Activated CD4-positive, alpha-beta T cell treated with anti-CD3 and anti-CD28 coated beads, Interleukin-2, amount 10 ng/mL, durations not matched to agents 24 days and 14 days (primary cell): ENCODE data around the gene TEX13A. TPM values are rescaled to one million over a fixed set of nuclear protein-coding genes. Genes with fewer than 3 reads are reported as not detected.
"Not testable (repeated sequence)": the region's sequence is repeated elsewhere in the genome, so short reads cannot be mapped to it uniquely, and the experiment has no call there.

Experiments used
- DNase-seq: peaks from one replicate; pipeline ENCODE4 v3.0.0; 2022
- H3K27ac Mint-ChIP-seq: one replicate; pipeline ENCODE4 v1.8.0; 2022; ENCODE audit warnings: mild to moderate bottlenecking, mixed read lengths
- H3K27me3 Mint-ChIP-seq: one replicate; pipeline ENCODE4 v1.8.0; 2022; ENCODE audit warnings: mixed read lengths
- H3K36me3 Mint-ChIP-seq: one replicate; pipeline ENCODE4 v1.8.0; 2022; ENCODE audit warnings: low read depth, mild to moderate bottlenecking, mixed read lengths
- H3K4me1 Mint-ChIP-seq: one replicate; pipeline ENCODE4 v1.8.0; 2021; ENCODE audit warnings: mixed read lengths
- H3K4me3 Mint-ChIP-seq: one replicate; pipeline ENCODE4 v1.8.0; 2022; ENCODE audit warnings: mild to moderate bottlenecking, moderate library complexity, mixed read lengths
- H3K9me3 Mint-ChIP-seq: one replicate; pipeline ENCODE4 v1.8.0; 2021; ENCODE audit warnings: mixed read lengths
- intact Hi-C: fragments of 100-400 bp; cut with micrococcal nuclease; formaldehyde crosslinking; loops from one replicate; pipeline ENCODE4 v1.15.1; 2023
- total RNA-seq: library from RNA; stranded (reverse); gene quantifications from 2 replicates; pipeline ENCODE4 v1.2.3, GENCODE V29; 2022

The TEX13A gene, protein sequence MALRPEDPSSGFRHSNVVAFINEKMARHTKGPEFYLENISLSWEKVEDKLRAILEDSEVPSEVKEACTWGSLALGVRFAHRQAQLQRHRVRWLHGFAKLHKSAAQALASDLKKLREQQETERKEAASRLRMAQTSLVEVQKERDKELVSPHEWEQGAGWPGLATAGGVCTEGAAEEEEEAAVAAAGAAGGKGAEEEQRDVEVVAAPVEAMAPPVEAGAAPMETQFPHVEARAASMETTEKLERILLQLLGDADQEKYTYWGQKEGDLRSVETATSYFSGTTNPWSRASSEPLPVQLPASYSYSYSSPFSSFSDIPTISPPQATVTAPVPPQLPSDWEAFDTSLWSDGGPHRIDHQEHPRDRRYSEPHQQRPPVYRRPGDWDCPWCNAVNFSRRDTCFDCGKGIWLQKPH
- total RNA-seq, result not detected in 2 replicates

DNA sequence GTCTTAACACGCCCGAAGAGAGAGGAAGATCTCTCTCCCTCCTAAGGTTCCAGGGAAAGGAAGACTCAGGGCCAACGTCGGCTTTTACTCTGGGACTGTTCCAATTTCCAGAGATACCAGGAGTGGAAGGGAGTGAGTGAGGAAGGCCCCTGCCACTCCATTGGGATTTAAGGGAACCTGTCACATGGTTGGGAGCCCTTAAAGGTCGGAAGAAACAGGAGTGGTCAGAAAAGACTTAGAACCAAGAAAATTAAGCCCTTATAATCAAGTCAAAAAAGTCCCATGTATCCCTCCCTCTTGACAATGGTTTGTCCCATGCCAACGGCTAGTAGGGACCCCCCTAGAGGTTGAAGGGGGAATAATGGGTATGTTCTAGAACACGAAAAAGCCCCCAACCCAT is at the start of gene TEX13A:
TEX13A (minus strand) TSS at position 59 of the 400 bp plus-strand sequence. CDS start 297 bp downstream, outside the sequence.
- H3K27ac Mint-ChIP-seq, result no peak within 1 kb of the TSS
- no peaks in the 10 kb centered on the region for H3K4me1 Mint-ChIP-seq
- H3K36me3 Mint-ChIP-seq, result no peaks in the 10 kb centered on the region
- H3K4me3 Mint-ChIP-seq, result no peak within 1 kb of the TSS
- intact Hi-C loops, result no loop called here
- DNase-seq, result no peak
- no peaks in the 10 kb centered on the region for H3K27me3 Mint-ChIP-seq
- no peaks in the 10 kb centered on the region for H3K9me3 Mint-ChIP-seq

DNA sequence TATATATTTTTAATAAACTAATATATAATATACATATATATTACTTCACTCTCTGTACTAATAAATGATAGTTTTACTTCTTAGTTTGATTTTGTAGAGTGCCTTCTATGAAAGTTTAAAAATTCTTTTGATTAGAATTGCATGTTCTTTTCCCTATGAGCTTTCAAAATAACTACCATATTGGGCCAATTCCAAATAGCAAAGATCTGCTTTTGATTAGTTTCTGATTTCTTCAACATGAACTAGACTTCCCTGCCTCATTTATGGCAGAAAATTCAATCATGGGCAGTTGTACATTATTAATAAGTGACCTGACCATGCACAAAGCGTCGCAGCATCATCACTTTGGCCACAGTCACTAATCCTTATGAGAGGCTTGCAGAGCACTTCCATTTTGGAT is 48.9 kb upstream of the TEX13A start:
- no peaks in the 10 kb centered on the region for H3K36me3 Mint-ChIP-seq
- no peak overlapping the region for H3K4me3 Mint-ChIP-seq
- H3K27ac Mint-ChIP-seq, result no peak overlapping the region
- no peaks in the 10 kb centered on the region for H3K4me1 Mint-ChIP-seq
- intact Hi-C loops, result no loop called here
- H3K27me3 Mint-ChIP-seq, result no peaks in the 10 kb centered on the region
- no peaks in the 10 kb centered on the region for H3K9me3 Mint-ChIP-seq
- no peak for DNase-seq

DNA sequence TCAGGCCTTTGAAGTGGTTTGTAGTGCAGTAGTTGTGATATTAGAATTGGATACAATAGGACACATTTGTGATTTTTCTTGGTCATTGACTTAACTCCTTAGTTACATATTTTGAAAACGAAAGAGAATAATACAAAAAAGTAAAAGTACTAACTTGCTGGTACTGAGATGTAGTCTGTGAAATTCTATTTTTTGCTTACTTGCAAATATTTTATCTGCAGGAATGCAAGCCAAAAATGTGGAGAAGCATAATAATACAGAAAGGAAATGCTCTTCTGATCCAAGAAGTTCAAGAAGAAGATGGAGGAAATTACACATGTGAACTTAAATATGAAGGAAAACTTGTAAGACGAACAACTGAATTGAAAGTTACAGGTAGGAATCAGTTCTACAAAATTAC is 46.7 kb upstream of the TEX13A start:
- Mint-ChIP-seq H3K4me3 (no peak overlapping the region), H3K27me3 (no peaks in the 10 kb centered on the region), H3K4me1 (no peaks in the 10 kb centered on the region), H3K9me3 (no peaks in the 10 kb centered on the region), H3K27ac (no peak overlapping the region), H3K36me3 (no peaks in the 10 kb centered on the region)
- DNase-seq, result no peak
- intact Hi-C loops, result no loop called here

DNA sequence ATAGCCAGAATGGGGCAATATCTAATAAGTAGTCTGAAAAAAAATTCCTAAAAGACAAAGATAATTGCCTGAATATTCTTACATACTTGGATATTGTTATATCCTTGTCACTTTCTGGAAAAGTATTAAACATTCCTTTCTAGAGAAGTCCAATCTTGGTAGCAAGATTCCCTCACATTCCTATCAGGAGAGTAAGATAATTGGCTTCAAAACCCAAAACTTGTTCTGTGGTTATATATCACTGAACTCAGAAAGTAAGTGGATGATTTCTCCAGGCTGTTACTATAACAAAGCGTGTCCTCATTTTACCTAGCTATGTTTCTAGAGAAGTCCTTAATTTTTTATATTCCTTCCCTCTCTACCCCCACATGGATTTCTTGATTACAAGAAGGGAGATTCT is 46.0 kb upstream of the TEX13A start:
- no peak for DNase-seq
- no peak overlapping the region for H3K27ac Mint-ChIP-seq
- intact Hi-C loops, result no loop called here
- no peaks in the 10 kb centered on the region for H3K27me3 Mint-ChIP-seq
- no peaks in the 10 kb centered on the region for H3K4me1 Mint-ChIP-seq
- H3K36me3 Mint-ChIP-seq, result no peaks in the 10 kb centered on the region
- H3K9me3 Mint-ChIP-seq, result no peaks in the 10 kb centered on the region
- no peak overlapping the region for H3K4me3 Mint-ChIP-seq

DNA sequence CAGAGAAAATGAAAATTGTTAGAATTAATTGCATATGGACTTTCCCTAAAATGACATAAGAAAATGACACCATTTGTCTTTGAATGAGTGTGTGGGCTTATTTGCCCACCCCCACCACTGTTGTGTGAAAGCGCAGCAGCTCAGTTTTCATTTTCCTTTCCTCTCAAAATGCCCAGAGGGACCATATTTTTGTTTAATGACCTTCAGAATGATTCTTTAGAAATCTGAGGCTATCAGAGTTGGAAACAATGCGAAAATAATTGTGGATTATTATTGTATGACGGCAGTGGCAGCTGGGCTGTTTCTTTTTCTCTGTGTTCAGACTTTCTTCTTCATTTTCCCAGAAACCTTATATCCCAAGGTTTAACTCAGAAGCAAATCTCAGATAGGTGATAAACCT is 44.6 kb upstream of the TEX13A start:
- Mint-ChIP-seq H3K36me3 (no peaks in the 10 kb centered on the region), H3K27ac (no peak overlapping the region), H3K4me1 (no peaks in the 10 kb centered on the region), H3K9me3 (no peaks in the 10 kb centered on the region), H3K27me3 (no peaks in the 10 kb centered on the region), H3K4me3 (no peak overlapping the region)
- DNase-seq, result no peak
- intact Hi-C loops, result no loop called here

DNA sequence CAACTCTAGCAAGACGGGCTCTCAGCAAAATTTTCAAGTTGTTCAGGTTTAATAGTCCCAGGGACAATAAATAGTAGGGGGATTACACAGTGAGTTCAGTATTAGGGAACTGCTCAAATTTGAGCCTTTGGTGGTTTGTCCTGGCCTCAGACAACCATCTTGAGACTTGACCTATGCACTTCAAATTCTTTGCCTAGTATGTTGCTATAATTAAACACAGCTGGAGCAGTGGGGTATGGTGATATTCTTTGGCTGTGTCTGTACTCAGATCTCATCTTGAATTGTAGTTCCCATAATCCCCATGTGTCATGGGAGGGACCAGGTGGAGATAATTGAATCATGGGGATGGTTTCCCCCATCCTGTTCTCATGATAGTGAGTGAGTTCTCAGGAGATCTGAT is 43.3 kb upstream of the TEX13A start:
- Mint-ChIP-seq H3K36me3 (no peaks in the 10 kb centered on the region), H3K27me3 (no peaks in the 10 kb centered on the region), H3K27ac (no peak overlapping the region), H3K9me3 (no peaks in the 10 kb centered on the region), H3K4me1 (no peaks in the 10 kb centered on the region), H3K4me3 (no peak overlapping the region)
- no peak for DNase-seq
- intact Hi-C loops, result no loop called here

DNA sequence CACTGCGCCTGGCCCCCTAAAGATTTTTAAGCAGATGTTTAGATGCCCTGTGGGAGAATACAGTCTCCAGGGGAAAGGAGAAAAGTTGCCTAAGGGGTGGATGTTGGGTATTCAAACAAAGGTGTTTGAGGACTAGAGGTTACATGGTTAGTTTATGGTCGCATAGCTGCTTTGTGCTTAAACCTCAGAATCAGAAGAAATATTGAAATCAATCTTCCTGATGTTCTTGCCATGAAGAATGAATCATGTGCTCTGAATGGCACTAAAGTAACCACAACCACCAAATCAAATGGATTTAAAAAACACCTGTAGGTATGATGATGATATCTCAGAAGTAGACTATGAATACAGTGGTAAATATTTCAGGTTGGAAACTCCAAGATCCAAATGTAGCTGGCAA is 42.7 kb upstream of the TEX13A start:
- Mint-ChIP-seq H3K27me3 (no peaks in the 10 kb centered on the region), H3K27ac (no peak overlapping the region), H3K9me3 (no peaks in the 10 kb centered on the region), H3K36me3 (no peaks in the 10 kb centered on the region), H3K4me1 (no peaks in the 10 kb centered on the region), H3K4me3 (no peak overlapping the region)
- no peak for DNase-seq
- intact Hi-C loops, result no loop called here

DNA sequence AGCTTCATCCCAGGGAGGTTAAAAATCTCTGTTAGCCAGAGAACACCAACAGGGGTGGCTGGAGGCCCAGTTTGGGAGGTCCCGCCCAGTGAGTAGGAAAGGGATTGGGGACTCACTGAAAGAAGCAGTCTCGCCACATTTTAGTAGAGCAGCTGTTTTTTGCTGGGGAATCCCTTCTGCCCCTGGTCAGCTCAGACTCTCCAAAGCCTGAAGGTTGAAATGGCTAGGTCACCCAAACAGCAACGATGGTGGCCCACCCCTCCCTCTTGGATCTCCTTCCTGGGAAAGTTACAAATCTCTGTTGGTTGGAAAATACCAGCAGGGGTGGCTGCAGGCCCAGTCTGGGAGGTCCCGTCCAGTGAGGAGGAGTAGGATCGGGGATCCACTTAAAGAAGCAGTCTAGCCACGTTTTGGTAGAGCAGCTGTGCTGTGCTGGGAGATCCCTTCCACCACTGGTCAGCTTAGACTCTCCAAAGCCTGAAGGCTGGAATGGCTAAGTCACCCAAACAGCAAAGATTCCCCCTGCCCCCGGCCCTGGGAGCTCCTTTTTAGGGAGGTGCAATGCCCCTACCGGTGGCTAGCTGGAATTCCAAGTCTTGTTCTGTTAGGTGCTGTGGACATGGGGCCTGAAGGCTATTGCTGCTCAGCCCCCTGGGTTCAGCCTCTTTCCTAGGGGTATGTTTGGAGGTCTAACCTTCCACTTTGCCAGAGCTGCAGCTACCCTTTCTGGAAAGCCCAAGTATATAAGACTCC is 40.0 kb upstream of the TEX13A start:
- Mint-ChIP-seq H3K4me3 (no peak overlapping the region), H3K27ac (no peak overlapping the region), H3K27me3 (no peaks in the 10 kb centered on the region), H3K9me3 (no peaks in the 10 kb centered on the region), H3K4me1 (no peaks in the 10 kb centered on the region), H3K36me3 (no peaks in the 10 kb centered on the region)
- DNase-seq, result no peak
- intact Hi-C loops, result no loop called here

DNA sequence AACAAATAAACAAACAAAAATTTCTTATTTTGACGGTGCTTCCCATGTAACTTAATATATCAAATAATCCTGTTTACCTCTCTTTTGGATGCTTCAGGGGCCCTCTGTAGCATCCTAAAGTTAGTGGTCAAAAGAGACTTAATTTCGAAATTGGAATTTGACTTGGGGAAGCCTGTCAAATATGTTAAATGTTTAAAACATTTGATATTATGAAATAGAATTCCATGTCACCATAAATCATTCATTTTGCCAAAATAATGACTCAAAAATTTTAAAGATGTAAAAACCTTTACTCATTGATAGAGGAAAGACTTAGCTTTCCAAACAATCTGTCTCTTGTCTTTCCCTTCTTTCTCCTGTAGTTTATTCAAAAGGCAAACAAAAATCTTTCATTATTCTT is 20.6 kb upstream of the TEX13A start:
- intact Hi-C loops, result no loop called here
- no peak overlapping the region for H3K4me3 Mint-ChIP-seq

DNA sequence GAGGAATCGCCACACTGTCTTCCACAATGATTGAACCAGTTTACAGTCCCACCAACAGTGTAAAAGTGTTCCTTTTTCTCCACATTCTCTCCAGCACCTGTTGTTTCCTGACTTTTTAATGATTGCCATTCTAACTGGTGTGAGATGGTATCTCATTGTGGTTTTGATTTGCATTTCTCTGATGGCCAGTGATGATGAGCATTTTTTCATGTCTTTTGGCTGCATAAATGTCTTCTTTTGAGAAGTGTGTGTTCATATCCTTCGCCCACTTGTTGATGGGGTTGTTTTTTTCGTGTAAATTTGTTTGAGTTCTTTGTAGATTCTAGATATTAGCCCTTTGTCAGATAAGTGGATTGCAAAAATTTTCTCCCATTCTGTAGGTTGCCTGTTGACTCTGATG is 16.9 kb upstream of the TEX13A start:
- H3K27me3 Mint-ChIP-seq, intact Hi-C loops, H3K4me3 Mint-ChIP-seq, H3K27ac Mint-ChIP-seq, DNase-seq, H3K4me1 Mint-ChIP-seq, H3K9me3 Mint-ChIP-seq, H3K36me3 Mint-ChIP-seq: not testable (repeated sequence)

More for the DNA sequence above, 20.6 kb upstream of the TEX13A start:
- no peaks in the 10 kb centered on the region for H3K4me1 Mint-ChIP-seq
- no peaks in the 10 kb centered on the region for H3K27me3 Mint-ChIP-seq
- no peaks in the 10 kb centered on the region for H3K9me3 Mint-ChIP-seq
- no peak overlapping the region for H3K27ac Mint-ChIP-seq
- H3K36me3 Mint-ChIP-seq, result no peaks in the 10 kb centered on the region
- DNase-seq, result no peak

DNA sequence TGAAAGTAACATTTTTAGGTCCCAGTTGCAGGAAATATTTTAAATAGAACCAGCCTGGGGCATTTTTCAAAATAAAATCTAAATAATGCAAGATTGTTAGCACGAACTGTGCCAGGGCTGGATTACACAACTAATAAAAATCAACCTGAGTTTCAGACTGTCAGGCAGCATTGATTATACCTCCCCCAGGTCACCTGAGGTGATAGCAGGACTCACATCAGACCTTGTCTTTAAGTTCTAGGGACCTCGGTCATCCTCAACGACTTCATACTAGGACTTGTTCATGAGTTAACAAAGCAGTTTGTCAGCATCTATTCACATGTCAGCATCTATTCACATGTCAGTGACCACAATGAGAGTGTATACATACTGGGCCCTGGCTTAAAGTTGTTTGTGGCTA is 8.7 kb upstream of the TEX13A start:
- DNase-seq, result no peak
- H3K27me3 Mint-ChIP-seq, result no peaks in the 10 kb centered on the region
- H3K4me1 Mint-ChIP-seq, result no peaks in the 10 kb centered on the region
- intact Hi-C loops, result no loop called here
- H3K9me3 Mint-ChIP-seq, result no peaks in the 10 kb centered on the region
- H3K4me3 Mint-ChIP-seq, result no peak overlapping the region
- no peaks in the 10 kb centered on the region for H3K36me3 Mint-ChIP-seq
- no peak overlapping the region for H3K27ac Mint-ChIP-seq

DNA sequence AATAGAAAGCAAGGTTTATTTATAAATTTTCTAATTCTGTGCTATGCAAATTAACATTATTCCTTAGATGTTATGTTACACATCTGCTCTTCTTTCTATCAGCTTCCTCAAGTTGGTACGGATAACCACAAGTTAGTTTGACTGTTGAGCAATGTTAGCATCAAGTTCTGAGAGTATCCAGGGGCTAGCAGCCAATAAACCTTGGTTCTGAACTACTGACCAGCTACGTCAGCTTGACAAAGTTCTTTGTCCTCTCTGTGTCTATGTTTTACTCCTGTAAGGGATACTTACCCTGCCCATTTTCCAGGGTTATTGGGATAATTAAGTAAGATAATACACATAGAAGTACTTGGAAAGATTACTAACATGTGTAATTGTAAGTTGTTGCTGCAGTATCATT is 8.1 kb upstream of the TEX13A start:
- intact Hi-C loops, result no loop called here
- no peaks in the 10 kb centered on the region for H3K9me3 Mint-ChIP-seq
- H3K36me3 Mint-ChIP-seq, result no peaks in the 10 kb centered on the region
- H3K4me1 Mint-ChIP-seq, result no peaks in the 10 kb centered on the region
- no peaks in the 10 kb centered on the region for H3K27me3 Mint-ChIP-seq
- no peak overlapping the region for H3K4me3 Mint-ChIP-seq
- H3K27ac Mint-ChIP-seq, result no peak overlapping the region
- no peak for DNase-seq

DNA sequence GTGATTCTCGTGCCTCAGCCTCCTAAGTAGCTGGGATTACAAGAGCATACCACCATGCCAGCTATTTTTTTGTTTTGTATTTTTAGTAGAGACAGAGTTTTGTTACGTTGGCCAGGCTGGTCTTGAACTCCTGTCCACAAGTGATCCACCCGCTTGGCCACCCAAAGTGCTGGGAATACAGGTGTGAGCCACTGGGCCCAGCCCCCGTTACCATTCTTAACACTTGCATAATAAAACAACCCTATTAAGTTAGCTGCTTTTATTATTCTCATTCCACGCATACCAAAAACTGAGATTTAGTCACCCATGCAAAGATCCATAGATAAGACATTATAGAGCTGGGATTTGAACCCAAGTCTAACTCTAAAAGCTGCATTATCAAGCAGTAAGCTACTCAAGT is 6.0 kb upstream of the TEX13A start:
- H3K36me3 Mint-ChIP-seq, result no peaks in the 10 kb centered on the region
- H3K27me3 Mint-ChIP-seq, result no peaks in the 10 kb centered on the region
- H3K4me3 Mint-ChIP-seq, result no peak overlapping the region
- intact Hi-C loops, result no loop called here
- no peak for DNase-seq
- H3K9me3 Mint-ChIP-seq, result no peaks in the 10 kb centered on the region
- no peak overlapping the region for H3K27ac Mint-ChIP-seq
- no peaks in the 10 kb centered on the region for H3K4me1 Mint-ChIP-seq

DNA sequence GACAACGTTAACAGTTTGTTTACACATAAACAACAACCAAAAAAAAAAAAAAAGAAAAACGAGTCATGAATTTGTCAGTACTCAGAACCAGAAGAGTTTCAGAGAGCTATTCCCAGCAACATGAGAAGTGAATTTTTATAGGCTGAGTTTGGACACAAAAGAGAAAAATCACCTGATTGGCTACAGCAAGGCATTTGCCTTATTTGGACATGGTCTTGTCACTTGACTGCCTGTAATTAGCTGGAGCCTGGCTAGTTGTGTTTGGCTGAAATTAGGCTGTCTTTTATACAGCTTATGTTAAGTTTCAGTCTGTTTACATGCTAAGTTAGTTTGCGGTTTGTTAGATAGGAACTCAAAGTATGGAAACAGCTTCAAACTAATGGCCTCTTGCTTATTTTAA is 880 bp upstream of the TEX13A start:
- Mint-ChIP-seq H3K9me3 (no peaks in the 10 kb centered on the region), H3K4me3 (no peak overlapping the region), H3K27me3 (no peaks in the 10 kb centered on the region), H3K4me1 (no peaks in the 10 kb centered on the region), H3K27ac (no peak overlapping the region), H3K36me3 (no peaks in the 10 kb centered on the region)
- intact Hi-C loops, result no loop called here
- no peak for DNase-seq
